Neuronal stem cell (in vitro differentiated cells): ENCODE measurements around the gene IDH2.
"Not testable (repeated sequence)": the region's sequence is repeated elsewhere in the genome, so short reads cannot be mapped to it uniquely, and the experiment has no call there.

Experiments used
- DNase-seq: peaks from one replicate; pipeline ENCODE4 v3.0.0-alpha.2; 2013; ENCODE audit warnings: low spot score
- H2AFZ ChIP-seq: one replicate; pipeline ENCODE4 v1.6.1; 2013; ENCODE audit warnings: mild to moderate bottlenecking, low read length, inconsistent platforms
- H2AK5ac ChIP-seq: 2 replicates; pipeline ENCODE4 v1.6.1; 2013; ENCODE audit warnings: low read depth, mild to moderate bottlenecking, inconsistent platforms, low read length, moderate library complexity, mixed read lengths
- H2BK120ac ChIP-seq: 2 replicates; pipeline ENCODE4 v1.6.1; 2013; ENCODE audit warnings: low read depth, mild to moderate bottlenecking, inconsistent platforms, low read length, moderate library complexity, mixed read lengths
- H2BK12ac ChIP-seq: one replicate; pipeline ENCODE4 v1.6.1; 2013; ENCODE audit warnings: low read length, inconsistent platforms
- H2BK15ac ChIP-seq: 2 replicates; pipeline ENCODE4 v1.6.1; 2013; ENCODE audit warnings: mild to moderate bottlenecking, low read length, inconsistent platforms, mixed read lengths
- H2BK5ac ChIP-seq: one replicate; pipeline ENCODE4 v1.6.1; 2013; ENCODE audit warnings: inconsistent platforms, mild to moderate bottlenecking, low read length, moderate library complexity
- H3K14ac ChIP-seq: one replicate; pipeline ENCODE4 v1.6.1; 2013; ENCODE audit warnings: low read length, inconsistent platforms
- H3K18ac ChIP-seq: 2 replicates; pipeline ENCODE4 v1.6.1; 2013; ENCODE audit warnings: low read length, inconsistent platforms
- H3K23ac ChIP-seq: 2 replicates; pipeline ENCODE4 v1.6.1; 2013; ENCODE audit warnings: low read depth, mild to moderate bottlenecking, mixed read lengths, low read length, inconsistent platforms; ENCODE audit not compliant: poor library complexity
- H3K27ac ChIP-seq: replicated peaks from 3 replicates; pipeline ENCODE4 v1.5.1; 2013; ENCODE audit warnings: low read length, inconsistent platforms
- H3K27me3 ChIP-seq, 3 experiments: 2 replicates each; pipeline ENCODE4 v1.6.1; 2013; ENCODE audit warnings: low read length in 3 of 3, mild to moderate bottlenecking in 2 of 3, inconsistent platforms in 1 of 3, low read depth in 1 of 3, mixed read lengths in 1 of 3, moderate library complexity in 1 of 3; ENCODE audit not compliant: control insufficient read depth in 3 of 3, insufficient read depth in 3 of 3
- H3K36me3 ChIP-seq, 2 donors: replicated peaks in 1 of 2; 2 replicates each; pipeline ENCODE4 v1.6.1; 2013; ENCODE audit warnings: low read length in 2 of 2; ENCODE audit not compliant: control insufficient read depth in 2 of 2, insufficient read depth in 2 of 2
- H3K4ac ChIP-seq: 2 replicates; pipeline ENCODE4 v1.6.1; 2013; ENCODE audit warnings: inconsistent platforms, mild to moderate bottlenecking, low read length, moderate library complexity
- H3K4me1 ChIP-seq, 2 donors: 1 replicate in 1 of 2; 2 replicates in 1 of 2; pipeline ENCODE4 v1.6.1; 2013; ENCODE audit warnings: low read length in 2 of 2, low read depth in 1 of 2; ENCODE audit not compliant: control insufficient read depth in 2 of 2, insufficient read depth in 1 of 2
- H3K4me2 ChIP-seq: one replicate; pipeline ENCODE4 v1.6.1; 2013; ENCODE audit warnings: mild to moderate bottlenecking, low read length, inconsistent platforms; ENCODE audit not compliant: insufficient read depth, poor library complexity, severe bottlenecking
- H3K4me3 ChIP-seq, 2 donors: 2 replicates each; pipeline ENCODE4 v1.5.1; 2013; ENCODE audit warnings: low read length in 2 of 2, mild to moderate bottlenecking in 2 of 2, inconsistent platforms in 1 of 2, moderate library complexity in 1 of 2
- H3K79me1 ChIP-seq: one replicate; pipeline ENCODE4 v1.6.1; 2013; ENCODE audit warnings: low read depth, mild to moderate bottlenecking, inconsistent platforms, low read length, moderate library complexity
- H3K9ac ChIP-seq: one replicate; pipeline ENCODE4 v1.6.1; 2013; ENCODE audit warnings: mild to moderate bottlenecking, low read depth, low read length, inconsistent platforms; ENCODE audit not compliant: poor library complexity
- H3K9me3 ChIP-seq, 2 donors: replicated peaks in 1 of 2; 2 replicates each; pipeline versions ENCODE3 to v1.6.1; 2013; ENCODE audit warnings: low read length in 2 of 2, mild to moderate bottlenecking in 2 of 2, inconsistent platforms in 1 of 2, low read depth in 1 of 2, mixed read lengths in 1 of 2, moderate library complexity in 1 of 2; ENCODE audit not compliant: control insufficient read depth in 2 of 2, insufficient read depth in 1 of 2
- H4K8ac ChIP-seq: one replicate; pipeline ENCODE4 v1.6.1; 2013; ENCODE audit warnings: low read depth, mild to moderate bottlenecking, inconsistent platforms, low read length, moderate library complexity
- H4K91ac ChIP-seq: one replicate; pipeline ENCODE4 v1.6.1; 2013; ENCODE audit warnings: low read length, low read depth, mild to moderate bottlenecking, inconsistent platforms; ENCODE audit not compliant: poor library complexity
- WGBS, 2 donors: extraction: QIAGEN DNeasy Blood & Tissue Kit; methylation state at CpG; one replicate each; pipeline ENCODE4 v1.1.7; 2013; ENCODE audit warnings: missing lambda C conversion rate in 2 of 2, mixed read lengths in 1 of 2; ENCODE audit not compliant: insufficient read length in 2 of 2, insufficient replicate concordance in 1 of 2; ENCODE audit errors: extremely low coverage in 2 of 2; 5-methylcytosine and 5-hydroxymethylcytosine counted together

The IDH2 gene

GRCh38 chr15:90142216-90143165, 40.2 kb upstream of the IDH2 start:
- Histone ChIP-seq H3K36me3 (no peaks in the 10 kb centered on the region), H2AK5ac (no peak overlapping the region), H2BK12ac (no peak overlapping the region), H3K23ac (no peak overlapping the region), H3K4me2 (no peak overlapping the region), H2BK120ac (no peak overlapping the region), H3K4ac (no peak overlapping the region), H3K27ac (no peak overlapping the region), H2AFZ (peak overlapping the region; percentile 100), H4K91ac (no peak overlapping the region), H3K4me3 (no peak overlapping the region), H3K79me1 (no peaks in the 10 kb centered on the region), H3K18ac (no peak overlapping the region), H3K27me3 (peaks cover 0 to 7% (median 0%) of the 10 kb centered on the region in 3 experiments), H2BK5ac (no peak overlapping the region), H3K14ac (no peak overlapping the region), H3K9ac (no peak overlapping the region), H2BK15ac (no peak overlapping the region), H3K9me3 (peaks cover 0 to 2% of the 10 kb centered on the region in 2 donors), H3K4me1 (peaks cover 0 to 3% of the 10 kb centered on the region in 2 donors), H4K8ac (no peak overlapping the region)
- no peak for DNase-seq
- no CpG with 5 or more reads among the region's 21 CpGs for WGBS, 2 donors

GRCh38 chr15:90141646-90142045, 39.4 kb upstream of the IDH2 start:
- H3K27ac ChIP-seq = no peak overlapping the region
- H3K27me3 ChIP-seq = peaks cover 0 to 10% (median 0%) of the 10 kb centered on the region in 3 experiments
- no peak overlapping the region for H2BK5ac ChIP-seq
- no peak overlapping the region for H2BK15ac ChIP-seq
- H4K8ac ChIP-seq = no peak overlapping the region
- DNase-seq = no peak
- WGBS, 2 donors = no CpG with 5 or more reads among the region's 13 CpGs
- no peak overlapping the region for H3K4me2 ChIP-seq
- H3K23ac ChIP-seq = peak overlapping the region; percentile 11
- H3K9me3 ChIP-seq = peaks cover 0 to 2% of the 10 kb centered on the region in 2 donors
- no peak overlapping the region for H3K4ac ChIP-seq
- H4K91ac ChIP-seq = no peak overlapping the region
- no peak overlapping the region for H2AFZ ChIP-seq
- H3K4me1 ChIP-seq = peaks cover 0 to 3% of the 10 kb centered on the region in 2 donors
- H3K79me1 ChIP-seq = no peaks in the 10 kb centered on the region
- H3K4me3 ChIP-seq = no peak overlapping the region
- no peak overlapping the region for H2BK120ac ChIP-seq
- no peaks in the 10 kb centered on the region for H3K36me3 ChIP-seq
- no peak overlapping the region for H2AK5ac ChIP-seq
- H3K18ac ChIP-seq = peak overlapping the region; percentile 30
- H2BK12ac ChIP-seq = no peak overlapping the region
- H3K14ac ChIP-seq = no peak overlapping the region
- no peak overlapping the region for H3K9ac ChIP-seq

- not testable (repeated sequence) for H3K18ac ChIP-seq, H3K4me2 ChIP-seq, H2AK5ac ChIP-seq, H3K14ac ChIP-seq, H2AFZ ChIP-seq, H4K91ac ChIP-seq, H3K4ac ChIP-seq, H4K8ac ChIP-seq, H2BK5ac ChIP-seq, H3K23ac ChIP-seq, H3K4me1 ChIP-seq, H2BK120ac ChIP-seq, H2BK12ac ChIP-seq, H3K79me1 ChIP-seq, H3K9me3 ChIP-seq, H3K27ac ChIP-seq, H3K36me3 ChIP-seq, H2BK15ac ChIP-seq, DNase-seq, H3K9ac ChIP-seq, H3K4me3 ChIP-seq
- H3K27me3 ChIP-seq = peaks cover 0 to 27% (median 0%) of the 10 kb centered on the region in 3 experiments
- no CpG with 5 or more reads among the region's 8 CpGs for WGBS, 2 donors
These were observed 37.3 kb upstream of the IDH2 start for GRCh38 chr15:90139549-90139948.

GRCh38 chr15:90138071-90138833, 36.0 kb upstream of the IDH2 start:
- no peak overlapping the region for H2BK120ac ChIP-seq
- no peak overlapping the region for H3K4me2 ChIP-seq
- no peak overlapping the region for H3K27ac ChIP-seq
- H3K4me3 ChIP-seq = no peak overlapping the region
- H3K27me3 ChIP-seq = peaks cover 0 to 30% (median 0%) of the 10 kb centered on the region in 3 experiments
- no peaks in the 10 kb centered on the region for H3K36me3 ChIP-seq
- H3K14ac ChIP-seq = no peak overlapping the region
- H2BK12ac ChIP-seq = no peak overlapping the region
- H2AFZ ChIP-seq = no peak overlapping the region
- H2BK15ac ChIP-seq = no peak overlapping the region
- peaks cover 0 to 2% of the 10 kb centered on the region in 2 donors for H3K9me3 ChIP-seq
- H3K9ac ChIP-seq = no peak overlapping the region
- DNase-seq = no peak
- no peak overlapping the region for H4K91ac ChIP-seq
- H4K8ac ChIP-seq = no peak overlapping the region
- H2BK5ac ChIP-seq = no peak overlapping the region
- no peak overlapping the region for H2AK5ac ChIP-seq
- H3K18ac ChIP-seq = no peak overlapping the region
- H3K79me1 ChIP-seq = no peaks in the 10 kb centered on the region
- H3K23ac ChIP-seq = no peak overlapping the region
- no CpG with 5 or more reads among the region's 11 CpGs for WGBS, 2 donors
- peaks cover 0 to under 1% of the 10 kb centered on the region in 2 donors for H3K4me1 ChIP-seq
- H3K4ac ChIP-seq = no peak overlapping the region
